Tibial artery (tissue), 4 donors: ENCODE data around the gene MPPE1.
A peak's percentile ranks its signal among the peaks of the same experiment; 100 is the strongest.

ENCODE experiments used
- DNase-seq, 2 donors: peaks; one replicate each; pipeline ENCODE4 v3.0.0-alpha.2; 2019
- H3K27ac ChIP-seq, 2 donors: fragments of 200-600 bp; sonication (generic) in 1 of 2; 1 replicate in 1 of 2; 2 replicates in 1 of 2; pipeline ENCODE4 v1.5.1; 2018 to 2019; ENCODE audit warnings: mild to moderate bottlenecking in 1 of 2
- H3K27me3 ChIP-seq, 2 donors: fragments of 200-600 bp; sonication (generic) in 1 of 2; one replicate each; pipeline versions ENCODE4 v1.5.1 to v1.6.0; 2016 to 2019
- H3K36me3 ChIP-seq, 3 donors: fragments of 200-600 bp; sonication (generic) in 2 of 3; one replicate each; pipeline ENCODE4 v1.5.1; 2016 to 2019; ENCODE audit warnings: mild to moderate bottlenecking in 2 of 3
- H3K4me1 ChIP-seq, 4 donors: fragments of 200-600 bp; sonication (generic) in 2 of 4; 1 replicate in 3 of 4; 2 replicates in 1 of 4; pipeline ENCODE4 v1.5.1; 2016 to 2019
- H3K4me3 ChIP-seq, 2 donors: fragments of 200-600 bp; sonication (generic) in 1 of 2; 1 replicate in 1 of 2; 2 replicates in 1 of 2; pipeline ENCODE4 v1.5.1; 2018 to 2019; ENCODE audit warnings: mild to moderate bottlenecking in 2 of 2
- H3K9me3 ChIP-seq, 3 donors: fragments of 200-600 bp; sonication (generic) in 1 of 3; one replicate each; pipeline ENCODE4 v1.5.1; 2016 to 2019
- CTCF ChIP-seq, 2 experiments: fragments of 200-600 bp in 1 of 2; fragments of 450-650 bp in 1 of 2; IDR thresholded peaks; one replicate each; pipeline ENCODE4 v1.5.1; 2017 to 2019; ENCODE audit warnings: antibody characterized with exemption in 2 of 2, mild to moderate bottlenecking in 1 of 2, moderate library complexity in 1 of 2
- intact Hi-C: fragments of 100-400 bp; cut with DNase I; formaldehyde crosslinking; loops from one replicate; pipeline ENCODE4 v1.15.0; 2023; ENCODE audit warnings: low total_unique reads

MPPE1 gene

GRCh38 chr18:11909591-11910026 lies 1.5 kb upstream of the MPPE1 start:
- peak overlapping the region; percentile 99 to 100 for H3K27ac ChIP-seq
- no peaks in the 10 kb centered on the region for H3K27me3 ChIP-seq
- H3K4me1 ChIP-seq, result peaks cover 0 to 19% (median 12%) of the 10 kb centered on the region in 4 donors
- no peak for TF ChIP-seq CTCF (IDR thresholded peaks at IDR 0.05)
- peaks cover 0 to 7% (median under 1%) of the 10 kb centered on the region in 3 donors for H3K36me3 ChIP-seq
- H3K9me3 ChIP-seq, result no peaks in the 10 kb centered on the region
- intact Hi-C loops, result loop anchor here (10.0 kb wide), 1 partner anchor 55 kb away; the partner anchor contains the start of gene CHMP1B
- DNase-seq, result no peak
- H3K4me3 ChIP-seq, result peak overlapping the region; percentile 78 to 97

GRCh38 chr18:11909061-11909455 lies 941 bp upstream of the MPPE1 start:
- DNase-seq, result no peak
- Histone ChIP-seq H3K27me3 (no peaks in the 10 kb centered on the region), H3K27ac (peak overlapping the region; percentile 99 to 100), H3K36me3 (peaks cover 0 to 7% (median 4%) of the 10 kb centered on the region in 3 donors), H3K4me1 (peaks cover 0 to 19% (median 12%) of the 10 kb centered on the region in 4 donors), H3K4me3 (peak overlapping the region; percentile 78 to 97), H3K9me3 (no peaks in the 10 kb centered on the region)
- intact Hi-C loops, result loop anchor here (10.0 kb wide), 1 partner anchor 54 kb away; the partner anchor contains the start of gene CHMP1B
- TF ChIP-seq CTCF (IDR thresholded peaks at IDR 0.05), result no peak

- H3K4me3 ChIP-seq, result peak overlapping the region; percentile 78 to 97
- no peak for TF ChIP-seq CTCF (IDR thresholded peaks at IDR 0.05)
- DNase-seq, result no peak
- intact Hi-C loops, result loop anchor here (10.0 kb wide), 1 partner anchor 52 kb away; the partner anchor contains the start of gene CHMP1B
- H3K36me3 ChIP-seq, result peaks cover 0 to 24% (median 9%) of the 10 kb centered on the region in 3 donors
- peaks cover 0 to 19% (median 12%) of the 10 kb centered on the region in 4 donors for H3K4me1 ChIP-seq
- peak overlapping the region; percentile 99 to 100 for H3K27ac ChIP-seq
- H3K27me3 ChIP-seq, result no peaks in the 10 kb centered on the region
- H3K9me3 ChIP-seq, result no peaks in the 10 kb centered on the region
Observed at GRCh38 chr18:11906926-11907874, 917 bp downstream of the MPPE1 start.

- Histone ChIP-seq H3K4me3 (no peak overlapping the region), H3K27me3 (no peaks in the 10 kb centered on the region), H3K36me3 (peaks cover 0 to 32% (median 9%) of the 10 kb centered on the region in 3 donors), H3K27ac (no peak overlapping the region), H3K4me1 (peaks cover 0 to 19% (median 12%) of the 10 kb centered on the region in 4 donors), H3K9me3 (no peaks in the 10 kb centered on the region)
- intact Hi-C loops, result loop anchor here (10.0 kb wide), 1 partner anchor 51 kb away; the partner anchor contains the start of gene CHMP1B
- TF ChIP-seq CTCF (IDR thresholded peaks at IDR 0.05), result no peak
- no peak for DNase-seq
Observed at GRCh38 chr18:11906176-11906575, 1.9 kb downstream of the MPPE1 start.

GRCh38 chr18:11905613-11906012 lies 2.5 kb downstream of the MPPE1 start:
- Histone ChIP-seq H3K27ac (no peak overlapping the region), H3K27me3 (no peaks in the 10 kb centered on the region), H3K36me3 (peaks cover 0 to 32% (median 9%) of the 10 kb centered on the region in 3 donors), H3K9me3 (no peaks in the 10 kb centered on the region), H3K4me3 (no peak overlapping the region), H3K4me1 (peaks cover 0 to 19% (median 12%) of the 10 kb centered on the region in 4 donors)
- intact Hi-C loops, result loop anchor here (10.0 kb wide), 1 partner anchor 51 kb away; the partner anchor contains the start of gene CHMP1B
- no peak for TF ChIP-seq CTCF (IDR thresholded peaks at IDR 0.05)
- no peak for DNase-seq
